H1 (cell line): ENCODE data around the gene RAPH1. TPM values are rescaled to one million over a fixed set of nuclear protein-coding genes. Genes with fewer than 3 reads are reported as not detected.

Source experiments
- CTCF ChIA-PET: fragments of 300-600 bp; sonication (Branson Sonifier 250); formaldehyde crosslinking; loops from one replicate; lab custom pipeline; 2021; ENCODE audit not compliant: partially characterized antibody; lab: Charles Lee
- POLR2A ChIA-PET: fragments of 300-600 bp; sonication (Branson Sonifier 250); formaldehyde crosslinking; loops from one replicate; lab custom pipeline; 2021; ENCODE audit warnings: inconsistent platforms; ENCODE audit not compliant: partially characterized antibody; lab: Charles Lee
- DNase-seq, 2 experiments: peaks; one replicate each; pipeline versions ENCODE4 v3.0.0 to v3.0.0-alpha.2; 2010 to 2022; ENCODE audit warnings: low spot score in 2 of 2, low read depth in 1 of 2, mixed read lengths in 1 of 2
- FAIRE-seq: peaks from 2 replicates; lab custom pipeline; 2011; peaks lifted over from hg19 to GRCh38; lab: Jason Lieb, UNC
- H2AFZ ChIP-seq: 2 replicates; pipeline ENCODE4 v1.8.1; 2012; ENCODE audit warnings: low read length, inconsistent platforms
- H2AK5ac ChIP-seq: 2 replicates; pipeline ENCODE4 v1.6.1; 2013; ENCODE audit warnings: low read depth, low read length
- H2BK120ac ChIP-seq: replicated peaks from 2 replicates; pipeline ENCODE3; 2013; ENCODE audit warnings: low read depth, low read length, inconsistent platforms
- H2BK12ac ChIP-seq: 2 replicates; pipeline ENCODE4 v1.6.1; 2013; ENCODE audit warnings: low read depth, low read length
- H2BK15ac ChIP-seq: 2 replicates; pipeline ENCODE4 v1.6.1; 2013; ENCODE audit warnings: low read length
- H2BK20ac ChIP-seq: 2 replicates; pipeline ENCODE4 v1.6.1; 2013; ENCODE audit warnings: low read length
- H2BK5ac ChIP-seq: 2 replicates; pipeline ENCODE4 v1.6.1; 2013; ENCODE audit warnings: low read depth, low read length
- H3K14ac ChIP-seq: 2 replicates; pipeline ENCODE4 v1.6.1; 2013; ENCODE audit warnings: inconsistent platforms; ENCODE audit not compliant: insufficient read length
- H3K18ac ChIP-seq: 2 replicates; pipeline ENCODE4 v1.6.1; 2013; ENCODE audit warnings: low read length; ENCODE audit errors: extremely low read depth
- H3K23ac ChIP-seq: 2 replicates; pipeline ENCODE4 v1.6.1; 2013; ENCODE audit warnings: inconsistent platforms; ENCODE audit not compliant: insufficient read length
- H3K23me2 ChIP-seq: 2 replicates; pipeline ENCODE4 v1.6.1; 2013; ENCODE audit warnings: low read depth, low read length
- H3K27ac ChIP-seq: 2 replicates; pipeline ENCODE4 v1.6.1; 2011; ENCODE audit warnings: low read depth, low read length, inconsistent platforms
- H3K27me3 ChIP-seq, 4 experiments: replicated peaks in 1 of 4; 1 replicate in 1 of 4; 2 replicates in 3 of 4; pipeline versions ENCODE4 v1.6.1 to v1.8.1; 2011 to 2013; ENCODE audit warnings: low read length in 3 of 4, mild to moderate bottlenecking in 3 of 4, inconsistent platforms in 2 of 4, mixed read lengths in 2 of 4, moderate library complexity in 1 of 4; ENCODE audit not compliant: control insufficient read depth in 3 of 4, insufficient read depth in 3 of 4; ENCODE audit errors: extremely low read depth in 1 of 4
- H3K36me3 ChIP-seq, 4 experiments: 2 replicates each; pipeline versions ENCODE4 v1.6.1 to v1.8.1; 2011 to 2013; ENCODE audit warnings: mild to moderate bottlenecking in 4 of 4, low read length in 3 of 4, moderate library complexity in 2 of 4, control low read depth in 1 of 4, inconsistent platforms in 1 of 4; ENCODE audit not compliant: insufficient read depth in 4 of 4, control insufficient read depth in 2 of 4
- H3K4ac ChIP-seq: replicated peaks from 2 replicates; pipeline ENCODE3; 2013; ENCODE audit warnings: low read length, low read depth, mixed read lengths, inconsistent platforms; ENCODE audit not compliant: insufficient read length
- H3K4me1 ChIP-seq, 4 experiments: replicated peaks in 1 of 4; 1 replicate in 1 of 4; 2 replicates in 3 of 4; pipeline versions ENCODE4 v1.6.1 to v1.8.1; 2011 to 2013; ENCODE audit warnings: low read length in 3 of 4, inconsistent platforms in 2 of 4, mixed read lengths in 1 of 4; ENCODE audit not compliant: insufficient read depth in 4 of 4, control insufficient read depth in 3 of 4
- H3K4me2 ChIP-seq, 2 experiments: 2 replicates each; pipeline versions ENCODE4 v1.6.1 to v1.8.1; 2011 to 2013; ENCODE audit warnings: low read depth in 2 of 2, low read length in 2 of 2, control low read depth in 1 of 2, inconsistent platforms in 1 of 2, mild to moderate bottlenecking in 1 of 2; ENCODE audit not compliant: insufficient read depth in 1 of 2
- H3K4me3 ChIP-seq, 4 experiments: fragments of 200-600, 300-600 bp in 1 of 4; sonication (generic), shearing (Covaris generic), sonication (Bioruptor Twin) in 1 of 4; 2 replicates each; pipeline versions ENCODE4 v1.5.1 to v1.8.1; 2011 to 2016; ENCODE audit warnings: low read length in 4 of 4, low read depth in 3 of 4, control low read depth in 2 of 4, inconsistent platforms in 2 of 4, mild to moderate bottlenecking in 2 of 4, mixed read lengths in 1 of 4, moderate library complexity in 1 of 4; ENCODE audit not compliant: insufficient read depth in 2 of 4; ENCODE audit errors: extremely low read depth in 1 of 4
- H3K56ac ChIP-seq: replicated peaks from 2 replicates; pipeline ENCODE3; 2013; ENCODE audit warnings: low read depth, mild to moderate bottlenecking, mixed read lengths, low read length, inconsistent platforms; ENCODE audit not compliant: insufficient read length
- H3K79me1 ChIP-seq: 2 replicates; pipeline ENCODE4 v1.6.1; 2013; ENCODE audit warnings: low read depth, low read length, control low read depth
- H3K79me2 ChIP-seq, 2 experiments: 2 replicates each; pipeline versions ENCODE4 v1.6.1 to v1.8.1; 2012 to 2013; ENCODE audit warnings: low read length in 2 of 2, mild to moderate bottlenecking in 2 of 2, inconsistent platforms in 1 of 2; ENCODE audit not compliant: insufficient read depth in 2 of 2, control insufficient read depth in 1 of 2
- H3K9ac ChIP-seq, 4 experiments: replicated peaks in 1 of 4; 1 replicate in 1 of 4; 2 replicates in 3 of 4; pipeline versions ENCODE4 v1.6.1 to v1.8.1; 2011 to 2013; ENCODE audit warnings: low read depth in 3 of 4, low read length in 3 of 4, control low read depth in 2 of 4, mild to moderate bottlenecking in 2 of 4, moderate library complexity in 2 of 4, inconsistent platforms in 1 of 4; ENCODE audit errors: extremely low read depth in 1 of 4
- H3K9me3 ChIP-seq, 2 experiments: 2 replicates each; pipeline versions ENCODE4 v1.6.1 to v1.8.1; 2012 to 2013; ENCODE audit warnings: mild to moderate bottlenecking in 2 of 2, moderate library complexity in 2 of 2, control low read depth in 1 of 2, inconsistent platforms in 1 of 2, low read depth in 1 of 2, low read length in 1 of 2, mixed read lengths in 1 of 2; ENCODE audit not compliant: insufficient read depth in 2 of 2
- H4K20me1 ChIP-seq, 2 experiments: replicated peaks in 1 of 2; 2 replicates each; pipeline versions ENCODE3 to v1.8.1; 2011 to 2013; ENCODE audit warnings: inconsistent platforms in 2 of 2, low read length in 2 of 2, mild to moderate bottlenecking in 1 of 2; ENCODE audit not compliant: insufficient read depth in 2 of 2, control insufficient read depth in 1 of 2
- H4K5ac ChIP-seq: 2 replicates; pipeline ENCODE4 v1.6.1; 2013; ENCODE audit warnings: low read length, low read depth, mixed read lengths, inconsistent platforms; ENCODE audit not compliant: insufficient read length
- H4K8ac ChIP-seq: 2 replicates; pipeline ENCODE4 v1.8.0; 2013; ENCODE audit warnings: mild to moderate bottlenecking, moderate library complexity, low read length, inconsistent platforms; ENCODE audit not compliant: insufficient read depth; ENCODE audit errors: extremely low read depth
- H4K91ac ChIP-seq: replicated peaks from 2 replicates; pipeline ENCODE3; 2013; ENCODE audit warnings: low read length, mixed read lengths, inconsistent platforms; ENCODE audit not compliant: insufficient read length
- CEBPB ChIP-seq: IDR thresholded peaks from 2 replicates; pipeline ENCODE4 v1.6.1; 2012; ENCODE audit warnings: low read depth, low read length
- CREB1 ChIP-seq: IDR thresholded peaks from 2 replicates; pipeline ENCODE4 v1.6.1; 2012; ENCODE audit warnings: inconsistent platforms
- CTBP2 ChIP-seq: IDR thresholded peaks from 2 replicates; pipeline ENCODE4 v1.7.0; 2011; ENCODE audit warnings: borderline replicate concordance, mild to moderate bottlenecking, moderate library complexity, mixed read lengths, low read length; ENCODE audit not compliant: insufficient read depth, insufficient read length
- EGR1 ChIP-seq: IDR thresholded peaks from 2 replicates; pipeline ENCODE4 v1.6.1; 2011; ENCODE audit warnings: low read depth, low read length, borderline replicate concordance
- EP300 ChIP-seq, 2 experiments: IDR thresholded peaks; 1 replicate in 1 of 2; 2 replicates in 1 of 2; pipeline ENCODE4 v1.6.1; 2011 to 2012; ENCODE audit warnings: low read depth in 2 of 2, low read length in 2 of 2, mild to moderate bottlenecking in 2 of 2, borderline replicate concordance in 1 of 2, inconsistent platforms in 1 of 2, moderate library complexity in 1 of 2
- MAFK ChIP-seq: IDR thresholded peaks from 2 replicates; pipeline ENCODE4 v1.6.1; 2012; ENCODE audit warnings: low read depth, mild to moderate bottlenecking, improper control_type of control experiment, low read length
- POLR2AphosphoS5 ChIP-seq: IDR thresholded peaks from 2 replicates; pipeline ENCODE4 v1.6.1; 2011; ENCODE audit warnings: low read depth, low read length
- POU5F1 ChIP-seq: IDR thresholded peaks from 2 replicates; pipeline ENCODE4 v1.6.1; 2011; ENCODE audit warnings: low read depth, mild to moderate bottlenecking, low read length, moderate library complexity
- SUZ12 ChIP-seq: fragments of 200-600 bp; sonication (generic); IDR thresholded peaks from 2 replicates; pipeline ENCODE4 v1.6.1; 2012; ENCODE audit warnings: mild to moderate bottlenecking, inconsistent platforms, low read length, moderate library complexity, mixed read lengths
- TAF1 ChIP-seq: IDR thresholded peaks from 2 replicates; pipeline ENCODE4 v1.6.1; 2011; ENCODE audit warnings: mild to moderate bottlenecking, low read depth, low read length
- TCF12 ChIP-seq: IDR thresholded peaks from 2 replicates; pipeline ENCODE4 v1.6.1; 2011; ENCODE audit warnings: low read depth, mild to moderate bottlenecking, low read length
- TEAD4 ChIP-seq: IDR thresholded peaks from 2 replicates; pipeline ENCODE4 v1.6.1; 2012; ENCODE audit warnings: low read depth, low read length, inconsistent platforms, mixed read lengths
- USF2 ChIP-seq: IDR thresholded peaks from 2 replicates; pipeline ENCODE4 v1.6.1; 2011; ENCODE audit warnings: low read length, improper control_type of control experiment
- YY1 ChIP-seq: IDR thresholded peaks from 2 replicates; pipeline ENCODE4 v1.6.1; 2011; ENCODE audit warnings: low read depth, mild to moderate bottlenecking, low read length
- WGBS, 2 experiments: shearing (Covaris generic) in 1 of 2; methylation state at CpG; one replicate each; pipeline versions ENCODE4 v1.1.6 to v1.1.7; 2013 to 2015; ENCODE audit warnings: low lambda C conversion rate in 2 of 2, mixed read lengths in 2 of 2, inconsistent platforms in 1 of 2, low coverage in 1 of 2, missing lambda C conversion rate in 1 of 2; ENCODE audit not compliant: insufficient replicate concordance in 2 of 2, insufficient coverage in 1 of 2, insufficient read length in 1 of 2; ENCODE audit errors: extremely low coverage in 1 of 2, missing lambda C conversion rate in 1 of 2; 5-methylcytosine and 5-hydroxymethylcytosine counted together
- polyA plus RNA-seq, 7 experiments: library from polyadenylated mRNA; depleted of rRNA in 3 of 7; stranded (reverse) in 5 of 7; unstranded in 2 of 7; fragments of >200 nt in 5 of 7; fragments of 200-250 nt in 2 of 7; gene quantifications; 1 replicate in 5 of 7; 2 replicates in 1 of 7; 4 replicates in 1 of 7; pipeline versions ENCODE4 v1.2.1 to v1.2.3, GENCODE V29; 2011 to 2013; ENCODE audit warnings: missing spikeins in 2 of 7, mixed read lengths in 2 of 7
- total RNA-seq: library from RNA; stranded (reverse); fragmentation: NEBNext Ultra II Directional; extraction: Animal tissue kit (Norgen Biotek cat#: 25700); gene quantifications from 2 replicates; pipeline ENCODE4 v1.2.1, GENCODE V29; 2021

RAPH1 gene
- total and polyA plus RNA-seq, 2 of the 8 experiments (the other 6 are each of a cell fraction or from before 2014, with no cell fraction given) = 3.8 to 27.4 TPM

- Histone ChIP-seq H3K23me2 (no peaks in the 10 kb centered on the region; the same call in 1 of the 2 replicates), H3K18ac (no peak overlapping the region), H3K79me1 (no peaks in the 10 kb centered on the region), H3K4me3 (no peak overlapping the region), H2BK5ac (no peak overlapping the region), H2AFZ (peak overlapping the region; percentile 40; the same call in 1 of the 2 replicates), H3K4me1 (peaks cover 0 to 3% (median 0%) of the 10 kb centered on the region in 4 experiments; a peak in 1 of 7 replicates), H4K91ac (no peak overlapping the region), H4K20me1 (no peaks in the 10 kb centered on the region), H2BK15ac (no peak overlapping the region), H3K9ac (no peak overlapping the region), H4K8ac (no peak overlapping the region), H2BK20ac (no peak overlapping the region), H3K27ac (no peak overlapping the region), H3K4me2 (no peak overlapping the region), H3K79me2 (no peaks in the 10 kb centered on the region), H3K36me3 (no peaks in the 10 kb centered on the region), H3K23ac (no peak overlapping the region), H2BK120ac (no peak overlapping the region), H2BK12ac (no peak overlapping the region), H4K5ac (no peak overlapping the region), H3K4ac (no peak overlapping the region), H2AK5ac (no peak overlapping the region), H3K27me3 (no peaks in the 10 kb centered on the region), H3K9me3 (no peaks in the 10 kb centered on the region), H3K14ac (no peak overlapping the region), H3K56ac (no peak overlapping the region)
- FAIRE-seq (no peak), DNase-seq (no peak)
- CTCF ChIA-PET = interaction anchor here (0.6 to 1.7 kb wide), 4 partner anchors 14 to 243 kb away, joined by 3 read pairs; no protein-coding TSS in a partner anchor
- POLR2A ChIA-PET = no interaction called here
- WGBS, 2 experiments = 92% methylated on average over 6 of the region's 6 CpGs; no CpG with 5 or more reads in 1 of the 2 experiments
- no peak for TF ChIP-seq EP300 (IDR thresholded peaks at IDR 0.05; ENCODE audit: borderline replicate concordance in 1 of 2, low read depth in 2 of 2, low read length in 2 of 2)
- TF ChIP-seq USF2 = no peak
- no peak for TF ChIP-seq TCF12
- no peak for TF ChIP-seq EGR1
- no peak for TF ChIP-seq TAF1
- no peak for TF ChIP-seq POLR2AphosphoS5
- TF ChIP-seq MAFK = no peak
- TF ChIP-seq YY1 = no peak
- TF ChIP-seq CREB1 = no peak
- TF ChIP-seq CEBPB = no peak
- TF ChIP-seq CTBP2 = no peak
- no peak for TF ChIP-seq SUZ12
- TF ChIP-seq POU5F1 = no peak
- TF ChIP-seq TEAD4 = no peak
Measured at GRCh38 chr2:203574824-203575223, 39.7 kb upstream of the RAPH1 start.
